ENCODE data around the gene GLIPR2. TPM values are rescaled to one million over a fixed set of nuclear protein-coding genes. Genes with fewer than 3 reads are reported as not detected.
A peak's percentile ranks its signal among the peaks of the same experiment; 100 is the strongest.

The GLIPR2 gene
- total and polyA plus RNA-seq, 2 of the 13 experiments (the other 11 are each of a cell fraction or from before 2014, with no cell fraction given): 0.08 to 0.42 TPM

GRCh38 chr9:36190388-36191289 lies 54.1 kb downstream of the GLIPR2 start, which contains the start of gene CLTA (continued):
- no peak for TF ChIP-seq ADNP (CRISPR knock-in tag; IDR thresholded peaks at IDR 0.05)
- TF ChIP-seq CSRNP2 (CRISPR knock-in tag; conservative IDR thresholded peaks at IDR 0.05; ENCODE audit: low read depth): no peak
- no peak for TF ChIP-seq ZNF7 (CRISPR knock-in tag; IDR thresholded peaks at IDR 0.05)
- peak; percentile 48; the same call in 1 of the 2 replicates for TF ChIP-seq ZNF224 (CRISPR knock-in tag; IDR thresholded peaks at IDR 0.05)
- TF ChIP-seq MYPOP (CRISPR knock-in tag; IDR thresholded peaks at IDR 0.05): no peak
- TF ChIP-seq CCDC6 (CRISPR knock-in tag; IDR thresholded peaks at IDR 0.05): 0 out of 2 replicates have a peak, but pooled peaks have one; percentile 27
- peak; percentile 39; the same call in 1 of the 2 replicates for TF ChIP-seq SNAPC2 (CRISPR knock-in tag; IDR thresholded peaks at IDR 0.05)
- TF ChIP-seq ZNF710 (CRISPR knock-in tag; IDR thresholded peaks at IDR 0.05; ENCODE audit: borderline replicate concordance): no peak
- TF ChIP-seq MTF2 (CRISPR knock-in tag; IDR thresholded peaks at IDR 0.05; ENCODE audit: borderline replicate concordance): no peak
- no peak for TF ChIP-seq SAFB2 (CRISPR knock-in tag; IDR thresholded peaks at IDR 0.05; ENCODE audit: borderline replicate concordance, low read depth)
- no peak for TF ChIP-seq PBX3 (CRISPR knock-in tag; IDR thresholded peaks at IDR 0.05; ENCODE audit: borderline replicate concordance)
- TF ChIP-seq NR2F6 (IDR thresholded peaks at IDR 0.05): no peak
- 0 out of 2 replicates have a peak, but pooled peaks have one; percentile 19 for TF ChIP-seq NR2F6 (CRISPR knock-in tag; IDR thresholded peaks at IDR 0.05)
- TF ChIP-seq ZNF362 (CRISPR knock-in tag; IDR thresholded peaks at IDR 0.05; ENCODE audit: borderline replicate concordance): no peak; the same call in 1 of the 2 replicates
- TF ChIP-seq RFX1 (IDR thresholded peaks at IDR 0.05): no peak
- 0 out of 2 replicates have a peak, but pooled peaks have one; percentile 27 for TF ChIP-seq RAD51 (IDR thresholded peaks at IDR 0.05; ENCODE audit: borderline replicate concordance)
- peak; percentile 78 for TF ChIP-seq IKZF4 (CRISPR knock-in tag; IDR thresholded peaks at IDR 0.05; ENCODE audit: borderline replicate concordance, low read depth, not compliant biosample characterization)
- no peak for TF ChIP-seq NBN (conservative IDR thresholded peaks at IDR 0.05)
- TF ChIP-seq ZNF256 (CRISPR knock-in tag; conservative IDR thresholded peaks at IDR 0.05): peak; percentile 85
- peak; percentile 61 for TF ChIP-seq MED8 (CRISPR knock-in tag; IDR thresholded peaks at IDR 0.05; ENCODE audit: insufficient replicate concordance)
- TF ChIP-seq ZNF431 (CRISPR knock-in tag; IDR thresholded peaks at IDR 0.05; ENCODE audit: borderline replicate concordance, low read depth): no peak
- TF ChIP-seq DRAP1 (CRISPR knock-in tag; IDR thresholded peaks at IDR 0.05): peak; percentile 91
